Left ventricle myocardium inferior (tissue), 1 donor: Measurements from ENCODE around the gene CCNG2. TPM values are rescaled to one million over a fixed set of nuclear protein-coding genes. Genes with fewer than 3 reads are reported as not detected.

Experiments
- DNase-seq: peaks from one replicate; pipeline ENCODE4 v3.0.0-alpha.2; 2020
- H3K27ac ChIP-seq: fragments of 200-600 bp; replicated peaks from 2 replicates; pipeline ENCODE4 v1.8.0; 2021
- H3K27me3 ChIP-seq: fragments of 200-600 bp; 2 replicates; pipeline ENCODE4 v1.8.0; 2021; ENCODE audit warnings: low read depth
- H3K36me3 ChIP-seq: fragments of 200-600 bp; 2 replicates; pipeline ENCODE4 v1.8.0; 2021
- H3K4me1 ChIP-seq: fragments of 200-600 bp; 2 replicates; pipeline ENCODE4 v1.8.0; 2021
- H3K4me3 ChIP-seq: fragments of 200-600 bp; 2 replicates; pipeline ENCODE4 v1.8.0; 2021; ENCODE audit warnings: mild to moderate bottlenecking, moderate library complexity
- H3K9me3 ChIP-seq: fragments of 200-600 bp; replicated peaks from 2 replicates; pipeline ENCODE4 v1.8.0; 2021
- intact Hi-C: fragments of 100-400 bp; cut with micrococcal nuclease; formaldehyde crosslinking; loops from one replicate; pipeline ENCODE4 v1.11.0; 2022
- total RNA-seq: library from RNA; stranded (reverse); fragmentation: NEBNext Ultra II Directional; extraction: Animal tissue kit (Norgen Biotek cat#: 25700); gene quantifications from one replicate; pipeline ENCODE4 v1.2.1, GENCODE V29; 2021
- TF ChIP-seq, protein P1 (sequence below): fragments of 200-600 bp; IDR thresholded peaks from 2 replicates; pipeline ENCODE4 v1.8.0; 2021; ENCODE audit warnings: antibody characterized with exemption, mild to moderate bottlenecking, borderline replicate concordance
- donor health status: DM: no; HTN: yes; CAD: no; lungs with severe emphysema.

The CCNG2 gene
- total RNA-seq, 1 donor from 2014 or later, result 8.5 TPM

DNA sequence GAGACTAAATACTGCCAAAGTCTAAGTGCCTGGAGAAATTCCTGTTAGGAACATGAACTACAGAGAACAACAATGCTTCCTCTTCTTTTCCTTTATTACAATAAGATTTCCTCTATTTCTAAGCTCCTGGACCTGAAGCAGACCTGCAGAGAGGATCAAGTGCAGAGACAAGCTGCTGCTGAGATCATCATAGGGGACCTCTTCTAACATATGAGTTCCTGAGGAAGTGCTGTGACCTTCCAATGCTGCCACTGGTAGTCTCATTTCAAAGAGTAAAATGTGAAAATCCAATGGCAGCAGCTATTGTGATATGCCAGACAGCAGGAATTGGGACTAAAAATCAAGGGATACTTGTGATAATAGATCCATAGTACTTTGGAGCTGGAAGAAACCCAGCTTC, 28.0 kb downstream of the CCNG2 start:
- intact Hi-C loops, result no loop called here
- H3K36me3 ChIP-seq, result no peaks in the 10 kb centered on the region

DNA sequence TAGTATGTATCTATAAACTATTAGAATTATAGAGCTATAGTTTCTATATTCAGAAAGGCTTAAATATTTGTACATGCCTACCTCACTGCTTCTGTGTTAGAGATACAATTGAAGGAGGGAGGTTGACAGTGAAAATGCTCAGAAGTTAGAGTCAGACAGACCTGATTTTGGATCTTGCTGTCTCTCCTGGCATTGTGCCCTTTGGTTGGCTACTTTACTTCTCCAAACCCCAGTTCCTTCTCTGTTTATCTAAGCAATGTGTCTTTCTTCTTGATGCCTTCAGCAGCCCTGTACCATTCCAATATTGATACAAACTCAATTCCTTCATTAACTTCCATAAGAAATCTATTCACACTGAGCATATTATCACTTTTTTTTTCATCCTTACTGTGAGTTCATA, 28.7 kb downstream of the CCNG2 start:
- TF ChIP-seq, protein P1, sequence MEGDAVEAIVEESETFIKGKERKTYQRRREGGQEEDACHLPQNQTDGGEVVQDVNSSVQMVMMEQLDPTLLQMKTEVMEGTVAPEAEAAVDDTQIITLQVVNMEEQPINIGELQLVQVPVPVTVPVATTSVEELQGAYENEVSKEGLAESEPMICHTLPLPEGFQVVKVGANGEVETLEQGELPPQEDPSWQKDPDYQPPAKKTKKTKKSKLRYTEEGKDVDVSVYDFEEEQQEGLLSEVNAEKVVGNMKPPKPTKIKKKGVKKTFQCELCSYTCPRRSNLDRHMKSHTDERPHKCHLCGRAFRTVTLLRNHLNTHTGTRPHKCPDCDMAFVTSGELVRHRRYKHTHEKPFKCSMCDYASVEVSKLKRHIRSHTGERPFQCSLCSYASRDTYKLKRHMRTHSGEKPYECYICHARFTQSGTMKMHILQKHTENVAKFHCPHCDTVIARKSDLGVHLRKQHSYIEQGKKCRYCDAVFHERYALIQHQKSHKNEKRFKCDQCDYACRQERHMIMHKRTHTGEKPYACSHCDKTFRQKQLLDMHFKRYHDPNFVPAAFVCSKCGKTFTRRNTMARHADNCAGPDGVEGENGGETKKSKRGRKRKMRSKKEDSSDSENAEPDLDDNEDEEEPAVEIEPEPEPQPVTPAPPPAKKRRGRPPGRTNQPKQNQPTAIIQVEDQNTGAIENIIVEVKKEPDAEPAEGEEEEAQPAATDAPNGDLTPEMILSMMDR, result no peak
- Histone ChIP-seq H3K4me3 (no peak overlapping the region), H3K9me3 (no peaks in the 10 kb centered on the region), H3K27me3 (no peaks in the 10 kb centered on the region), H3K36me3 (no peaks in the 10 kb centered on the region), H3K27ac (no peak overlapping the region), H3K4me1 (peaks cover 7% of the 10 kb centered on the region)
- intact Hi-C loops, result no loop called here
- DNase-seq, result no peak

More for the DNA sequence above, 28.0 kb downstream of the CCNG2 start:
- no peak overlapping the region for H3K27ac ChIP-seq
- TF ChIP-seq, protein P1, result no peak
- no peak for DNase-seq
- no peaks in the 10 kb centered on the region for H3K27me3 ChIP-seq
- H3K4me1 ChIP-seq, result peaks cover 7% of the 10 kb centered on the region
- no peaks in the 10 kb centered on the region for H3K9me3 ChIP-seq
- no peak overlapping the region for H3K4me3 ChIP-seq

DNA sequence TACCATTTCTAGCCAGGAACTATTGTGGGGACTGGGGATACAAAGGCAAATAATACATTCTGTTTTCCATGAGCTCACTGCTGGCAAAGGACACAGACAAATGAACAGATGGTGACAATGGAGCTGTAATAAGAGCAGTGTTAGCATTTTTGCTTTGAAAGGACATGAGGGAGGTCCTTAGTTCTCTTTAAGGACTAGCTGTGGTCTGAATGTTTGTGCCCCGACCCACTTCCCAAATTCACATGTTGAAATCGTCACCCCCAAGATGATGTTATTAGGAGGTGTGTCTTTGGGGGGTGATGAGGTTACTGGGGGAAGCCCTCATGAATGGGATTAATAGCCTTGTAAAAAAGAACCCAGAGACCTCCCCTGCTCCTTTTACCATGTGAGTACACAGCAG, 30.3 kb downstream of the CCNG2 start:
- TF ChIP-seq, protein P1, result no peak
- intact Hi-C loops, result no loop called here
- Histone ChIP-seq H3K9me3 (no peaks in the 10 kb centered on the region), H3K36me3 (no peaks in the 10 kb centered on the region), H3K27me3 (no peaks in the 10 kb centered on the region), H3K4me3 (no peak overlapping the region), H3K27ac (no peak overlapping the region), H3K4me1 (peaks cover 7% of the 10 kb centered on the region)
- no peak for DNase-seq

DNA sequence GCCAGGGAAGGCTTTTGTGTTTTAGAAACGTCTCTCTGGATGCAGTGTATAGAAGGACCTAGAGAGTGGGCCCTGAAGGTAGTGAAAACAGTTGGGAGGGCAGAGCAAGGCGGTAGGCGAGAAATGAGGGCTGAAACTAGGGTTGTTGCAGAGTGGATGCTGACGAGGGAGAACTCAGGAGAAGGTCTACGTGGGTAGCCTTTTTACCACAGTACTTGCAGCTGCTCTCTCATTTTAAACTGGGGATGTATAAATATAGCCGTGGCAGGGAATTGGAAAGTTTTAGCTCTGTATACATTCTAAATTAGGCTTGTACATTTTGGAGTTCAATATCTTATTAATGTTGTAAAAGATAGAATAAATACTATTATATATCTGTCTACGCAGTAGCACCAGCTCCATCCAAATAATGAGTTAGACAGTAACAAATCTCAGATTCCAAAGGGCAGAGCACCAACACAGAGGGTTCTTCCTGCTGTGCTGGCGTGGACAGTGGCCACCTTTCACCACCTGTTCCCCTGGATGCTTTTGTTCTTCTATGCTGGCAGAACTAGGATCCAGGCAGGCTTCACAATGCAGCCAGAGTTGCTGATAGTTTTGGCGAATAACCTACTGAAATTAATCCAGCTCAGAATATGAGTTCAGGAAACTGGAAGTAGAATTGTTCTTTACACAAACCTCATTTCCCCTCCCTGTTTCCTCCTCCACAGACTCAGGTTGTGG, 31.7 kb downstream of the CCNG2 start:
- H3K36me3 ChIP-seq, result no peaks in the 10 kb centered on the region
- intact Hi-C loops, result no loop called here
- no peaks in the 10 kb centered on the region for H3K9me3 ChIP-seq

DNA sequence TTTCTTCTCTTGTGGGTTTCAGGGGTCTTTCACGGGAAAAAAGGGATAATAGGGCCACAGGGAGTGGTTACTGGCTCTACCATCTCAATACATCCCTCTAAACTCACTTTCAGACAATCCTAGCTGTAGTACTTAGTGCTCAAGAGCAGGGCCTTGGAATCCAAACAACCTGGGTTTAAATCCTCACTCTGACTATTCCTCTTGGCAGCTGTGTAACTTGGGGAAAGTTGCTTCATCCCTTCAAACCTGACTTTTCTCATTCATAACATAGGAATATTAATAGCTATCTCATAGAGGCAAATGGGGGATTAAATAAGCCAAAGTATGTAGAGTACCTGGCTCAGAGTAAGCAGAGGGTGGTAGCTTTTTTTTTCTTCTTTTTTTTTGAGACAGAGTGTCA, 32.4 kb downstream of the CCNG2 start:
- Histone ChIP-seq H3K27ac (no peak overlapping the region), H3K4me3 (no peak overlapping the region), H3K4me1 (peaks cover 7% of the 10 kb centered on the region), H3K9me3 (no peaks in the 10 kb centered on the region), H3K36me3 (no peaks in the 10 kb centered on the region), H3K27me3 (peaks cover 16% of the 10 kb centered on the region)
- TF ChIP-seq, protein P1, result no peak
- DNase-seq, result no peak
- intact Hi-C loops, result no loop called here

More for the DNA sequence above, 31.7 kb downstream of the CCNG2 start:
- DNase-seq, result no peak
- peaks cover 8% of the 10 kb centered on the region for H3K27me3 ChIP-seq
- no peak overlapping the region for H3K4me3 ChIP-seq
- H3K27ac ChIP-seq, result no peak overlapping the region
- TF ChIP-seq, protein P1, result no peak
- H3K4me1 ChIP-seq, result peaks cover 7% of the 10 kb centered on the region
